Lung (tissue), 12 donors: ENCODE measurements around the gene RBM5. TPM values are rescaled to one million over a fixed set of nuclear protein-coding genes. Genes with fewer than 3 reads are reported as not detected.

Experiments used
- ATAC-seq: fragments of 200-7000 bp; cut with Tn5 transposase; one replicate; pipeline ENCODE4 v1.9.1; 2020; ENCODE audit warnings: moderate number of reproducible peaks; ENCODE audit not compliant: insufficient read depth, low FRiP score
- DNase-seq, 3 donors: peaks; one replicate each; pipeline ENCODE4 v3.0.0-alpha.2; 2013 to 2017
- H3K27ac ChIP-seq, 2 donors: one replicate each; pipeline ENCODE4 v1.5.1; 2013; ENCODE audit warnings: mild to moderate bottlenecking in 2 of 2, moderate library complexity in 2 of 2, control low read depth in 1 of 2, inconsistent platforms in 1 of 2, low read depth in 1 of 2, low read length in 1 of 2
- H3K27me3 ChIP-seq, 3 donors: one replicate each; pipeline ENCODE4 v1.5.1; 2013; ENCODE audit warnings: low read length in 2 of 3; ENCODE audit not compliant: control insufficient read depth in 3 of 3, insufficient read depth in 3 of 3
- H3K36me3 ChIP-seq, 4 donors: one replicate each; pipeline ENCODE4 v1.5.1; 2013; ENCODE audit warnings: low read length in 4 of 4, mild to moderate bottlenecking in 1 of 4, moderate library complexity in 1 of 4; ENCODE audit not compliant: control insufficient read depth in 4 of 4, insufficient read depth in 4 of 4
- H3K4me1 ChIP-seq, 5 donors: one replicate each; pipeline ENCODE4 v1.5.1; 2013; ENCODE audit warnings: low read length in 5 of 5, mild to moderate bottlenecking in 2 of 5, moderate library complexity in 1 of 5; ENCODE audit not compliant: control insufficient read depth in 5 of 5, insufficient read depth in 5 of 5
- H3K4me3 ChIP-seq: one replicate; pipeline ENCODE4 v1.5.1; 2013; ENCODE audit warnings: mild to moderate bottlenecking, control low read depth, moderate library complexity
- H3K9ac ChIP-seq, 2 donors: one replicate each; pipeline ENCODE4 v1.5.1; 2013; ENCODE audit warnings: low read length in 2 of 2, control low read depth in 1 of 2; ENCODE audit not compliant: insufficient read depth in 1 of 2
- H3K9me3 ChIP-seq, 4 donors: one replicate each; pipeline ENCODE4 v1.5.1; 2013; ENCODE audit warnings: low read length in 3 of 4, mild to moderate bottlenecking in 1 of 4, moderate library complexity in 1 of 4; ENCODE audit not compliant: control insufficient read depth in 4 of 4, insufficient read depth in 3 of 4
- whole genome bisulfite sequencing, 2 donors: extraction: QIAGEN DNeasy Blood & Tissue Kit; methylation state at CpG; one replicate each; pipeline ENCODE4 v1.1.7; 2013; 5-methylcytosine and 5-hydroxymethylcytosine counted together
- polyA plus RNA-seq, 2 donors: library from polyadenylated mRNA; stranded (reverse); fragments of 200-250 nt; gene quantifications; one replicate each; pipeline ENCODE4 v1.2.1, GENCODE V29; 2013
- total RNA-seq, 2 donors: library from RNA; depleted of rRNA in 1 of 2; stranded (reverse); fragments of >200 nt in 1 of 2; gene quantifications; one replicate each; pipeline ENCODE4 v1.2.1, GENCODE V29; 2014 to 2021
- TF ChIP-seq, protein P1 (sequence below): IDR thresholded peaks from 2 replicates; pipeline ENCODE4 v1.5.1; 2012; ENCODE audit warnings: mild to moderate bottlenecking; ENCODE audit errors: control extremely low read depth, extremely low read depth
- donor health status: control.
- donor health status: control.
- donor health status: Bipolar disorder and iron deficiency.
- donor health status: healthy.
- donor health status: DM: yes; HTN: yes; CAD: no.

Gene RBM5
- total and polyA plus RNA-seq, 4 donors = 71.4 to 380 (median 94.6) TPM

DNA sequence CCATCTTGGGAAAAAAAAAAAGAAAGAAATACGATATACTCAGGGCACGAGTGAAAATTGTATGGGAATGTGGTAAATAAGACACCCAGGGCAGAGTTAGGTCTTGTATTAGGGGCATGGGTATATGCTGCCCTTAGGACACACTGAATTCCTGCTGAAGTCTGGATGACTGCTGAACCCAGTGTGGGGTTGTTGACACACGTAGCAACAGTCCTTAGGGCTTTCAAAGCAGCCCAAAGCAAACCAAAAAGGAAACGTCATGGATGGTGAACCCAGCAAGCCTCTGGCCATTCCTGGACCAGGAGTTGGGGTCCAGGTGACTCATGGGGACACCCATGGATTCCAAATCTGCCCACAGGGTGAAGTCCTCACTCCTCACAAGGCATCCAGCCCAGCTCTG lies 39.3 kb downstream of the RBM5 start:
- H3K9ac ChIP-seq = no peak overlapping the region

DNA sequence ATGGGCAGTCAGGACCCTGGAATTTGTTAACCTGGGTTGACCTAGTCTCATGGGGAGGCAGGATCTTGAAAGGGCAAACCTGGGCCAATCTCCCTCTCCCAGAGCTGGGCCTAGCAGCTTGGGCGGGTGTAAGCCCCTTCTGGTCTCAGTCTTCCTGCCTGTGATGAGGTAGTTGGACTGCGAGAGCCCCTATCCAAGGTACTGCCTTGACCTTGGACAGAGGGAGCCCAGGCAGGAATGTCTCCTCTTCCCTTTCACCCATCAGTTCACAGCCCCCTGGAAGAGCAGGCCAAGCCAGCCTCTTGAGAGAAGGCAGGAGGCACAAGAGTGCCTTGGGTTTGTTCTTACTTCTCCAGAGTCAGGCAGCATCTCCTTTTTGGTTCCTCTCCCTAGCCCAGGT lies 41.7 kb downstream of the RBM5 start:
- 93 to 100% methylated on average over 2 of the region's 2 CpGs for WGBS, 2 donors
- ATAC-seq = no peak
- H3K4me1 ChIP-seq = peaks cover 0 to 21% (median 14%) of the 10 kb centered on the region in 5 donors
- DNase-seq = no peak
- no peak overlapping the region for H3K9ac ChIP-seq
- no peaks in the 10 kb centered on the region for H3K9me3 ChIP-seq
- TF ChIP-seq, protein P1, sequence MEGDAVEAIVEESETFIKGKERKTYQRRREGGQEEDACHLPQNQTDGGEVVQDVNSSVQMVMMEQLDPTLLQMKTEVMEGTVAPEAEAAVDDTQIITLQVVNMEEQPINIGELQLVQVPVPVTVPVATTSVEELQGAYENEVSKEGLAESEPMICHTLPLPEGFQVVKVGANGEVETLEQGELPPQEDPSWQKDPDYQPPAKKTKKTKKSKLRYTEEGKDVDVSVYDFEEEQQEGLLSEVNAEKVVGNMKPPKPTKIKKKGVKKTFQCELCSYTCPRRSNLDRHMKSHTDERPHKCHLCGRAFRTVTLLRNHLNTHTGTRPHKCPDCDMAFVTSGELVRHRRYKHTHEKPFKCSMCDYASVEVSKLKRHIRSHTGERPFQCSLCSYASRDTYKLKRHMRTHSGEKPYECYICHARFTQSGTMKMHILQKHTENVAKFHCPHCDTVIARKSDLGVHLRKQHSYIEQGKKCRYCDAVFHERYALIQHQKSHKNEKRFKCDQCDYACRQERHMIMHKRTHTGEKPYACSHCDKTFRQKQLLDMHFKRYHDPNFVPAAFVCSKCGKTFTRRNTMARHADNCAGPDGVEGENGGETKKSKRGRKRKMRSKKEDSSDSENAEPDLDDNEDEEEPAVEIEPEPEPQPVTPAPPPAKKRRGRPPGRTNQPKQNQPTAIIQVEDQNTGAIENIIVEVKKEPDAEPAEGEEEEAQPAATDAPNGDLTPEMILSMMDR = no peak
- H3K27me3 ChIP-seq = no peaks in the 10 kb centered on the region
- H3K36me3 ChIP-seq = no peaks in the 10 kb centered on the region
- H3K27ac ChIP-seq = no peak overlapping the region
- no peak overlapping the region for H3K4me3 ChIP-seq

More for the DNA sequence above, 39.3 kb downstream of the RBM5 start:
- no peaks in the 10 kb centered on the region for H3K9me3 ChIP-seq
- no peak for ATAC-seq
- H3K27ac ChIP-seq = no peak overlapping the region
- TF ChIP-seq, protein P1 = no peak
- no peak overlapping the region for H3K4me3 ChIP-seq
- WGBS, 2 donors = 73 to 84% methylated on average over 4 of the region's 4 CpGs
- peaks cover 0 to 31% (median 18%) of the 10 kb centered on the region in 5 donors for H3K4me1 ChIP-seq
- no peak for DNase-seq
- no peaks in the 10 kb centered on the region for H3K27me3 ChIP-seq
- no peaks in the 10 kb centered on the region for H3K36me3 ChIP-seq

DNA sequence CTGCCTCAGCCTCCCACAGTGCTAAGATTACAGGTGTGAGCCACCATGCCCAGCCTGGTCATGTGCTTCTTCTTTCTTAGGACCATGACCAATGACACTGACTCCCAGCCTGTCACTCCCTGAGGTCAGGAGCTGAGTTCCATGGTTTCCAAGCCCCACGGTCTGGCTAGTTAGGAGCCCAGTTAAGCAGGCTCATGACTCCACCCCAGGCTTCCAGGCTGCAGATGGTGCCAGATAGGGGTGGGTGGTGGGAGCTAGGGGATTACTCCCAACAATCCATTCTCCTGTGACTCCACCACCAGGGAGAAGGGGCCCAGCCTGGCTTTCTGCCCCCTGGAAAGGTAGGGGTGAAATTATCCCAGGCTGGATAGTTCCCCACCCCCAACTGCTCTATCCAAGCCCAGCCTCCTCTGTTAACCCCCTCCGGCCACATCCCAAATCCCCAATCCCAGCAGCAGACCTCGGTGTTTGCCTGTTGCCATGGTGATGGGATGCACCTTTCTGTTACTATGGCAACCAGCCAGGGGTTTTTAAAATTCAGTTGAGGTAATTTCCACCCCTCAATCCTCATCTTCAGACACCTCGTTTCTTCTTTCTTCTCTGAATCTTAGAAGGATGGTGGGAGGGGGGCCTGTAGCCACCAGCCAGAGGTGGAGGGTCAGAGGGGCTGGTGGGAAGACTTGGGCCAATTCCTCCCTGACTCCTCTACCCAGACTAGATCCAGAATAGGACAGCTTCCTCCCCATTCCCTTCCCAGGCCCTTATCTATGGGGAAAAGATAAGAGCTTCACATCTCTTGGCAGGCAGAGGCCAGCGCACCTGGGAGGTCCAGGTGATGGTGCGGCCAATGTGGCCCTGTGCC lies 43.9 kb downstream of the RBM5 start:
- DNase-seq = peak in 1 of 3 donors; percentile 18
- Histone ChIP-seq H3K4me1 (peaks cover 0 to 21% (median 0%) of the 10 kb centered on the region in 5 donors), H3K36me3 (no peaks in the 10 kb centered on the region), H3K4me3 (no peak overlapping the region), H3K9ac (no peak overlapping the region), H3K27ac (no peak overlapping the region), H3K9me3 (no peaks in the 10 kb centered on the region), H3K27me3 (no peaks in the 10 kb centered on the region)
- no peak for ATAC-seq
- WGBS, 2 donors = 80 to 89% methylated on average over 6 of the region's 6 CpGs
- TF ChIP-seq, protein P1 = no peak

DNA sequence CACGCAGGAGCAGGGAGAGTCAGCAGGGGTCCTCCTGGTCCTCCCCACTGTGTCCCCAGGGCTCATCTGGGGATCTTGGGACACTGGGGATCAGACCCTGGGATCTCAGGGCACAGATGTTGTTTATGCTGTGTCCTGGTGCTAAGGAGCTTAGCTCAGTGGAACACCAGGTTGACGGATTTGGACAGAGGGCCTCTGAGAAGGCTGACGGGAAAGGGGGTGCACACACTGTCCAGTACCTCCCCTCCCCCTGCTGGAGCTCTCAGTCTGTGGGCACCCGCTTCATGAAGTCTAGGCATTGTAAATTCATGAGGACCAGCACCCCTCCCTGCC lies 44.5 kb downstream of the RBM5 start:
- H3K27me3 ChIP-seq = no peaks in the 10 kb centered on the region
- 83 to 90% methylated on average over 4 of the region's 4 CpGs for WGBS, 2 donors
- DNase-seq = no peak
- H3K4me3 ChIP-seq = no peak overlapping the region
- no peak overlapping the region for H3K9ac ChIP-seq
- no peak for ATAC-seq
- H3K4me1 ChIP-seq = peaks cover 0 to 27% (median 5%) of the 10 kb centered on the region in 5 donors
- TF ChIP-seq, protein P1 = no peak
- no peaks in the 10 kb centered on the region for H3K36me3 ChIP-seq
- no peaks in the 10 kb centered on the region for H3K9me3 ChIP-seq
- H3K27ac ChIP-seq = no peak overlapping the region
